HG03196 (cell line): ENCODE measurements around the gene SAMD5.

Experiments used
- ATAC-seq: cut with Tn5 transposase; IDR thresholded peaks from one replicate; pipeline ENCODE4 v1.9.1; 2021; ENCODE audit not compliant: unreplicated experiment

Gene SAMD5

DNA sequence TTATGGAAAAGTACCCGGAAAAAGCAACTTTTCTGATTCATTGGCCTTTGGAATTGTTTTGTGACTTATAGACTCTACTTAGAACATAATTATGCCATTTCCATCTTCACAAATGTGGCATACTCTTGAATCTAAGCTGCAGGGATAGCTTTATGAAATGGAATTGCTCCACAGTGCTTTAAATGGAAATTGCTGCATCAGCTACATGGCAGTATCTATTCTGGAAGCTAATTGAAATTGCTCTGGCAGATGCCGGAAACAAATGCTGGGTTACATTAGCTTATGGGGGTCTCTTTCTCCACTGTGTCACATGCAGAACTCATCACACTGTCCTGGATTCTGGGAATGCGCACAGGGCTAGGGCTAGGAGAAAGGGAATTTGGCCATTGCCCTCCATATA, 108.9 kb downstream of the SAMD5 start:
- ATAC-seq, result no peak

DNA sequence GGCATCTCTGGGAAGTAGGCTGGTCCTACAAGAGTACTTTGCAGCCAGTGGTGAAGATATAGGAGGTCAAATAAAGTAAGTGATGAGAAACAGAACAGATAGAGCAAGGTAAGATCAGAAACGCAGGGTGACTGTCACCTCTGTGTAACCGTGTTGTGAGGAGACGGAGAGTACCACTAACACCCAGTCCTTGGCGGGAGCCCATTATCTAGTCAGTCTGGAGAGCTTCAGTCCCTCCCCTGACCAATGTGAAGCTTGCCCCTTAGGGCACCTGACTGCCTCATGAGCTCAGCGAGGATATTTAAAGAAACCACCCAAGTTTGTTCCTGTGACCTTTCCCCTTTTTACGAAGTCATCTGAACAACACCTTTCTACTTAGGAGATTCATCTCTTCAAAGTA, 110.0 kb downstream of the SAMD5 start:
- no peak for ATAC-seq

DNA sequence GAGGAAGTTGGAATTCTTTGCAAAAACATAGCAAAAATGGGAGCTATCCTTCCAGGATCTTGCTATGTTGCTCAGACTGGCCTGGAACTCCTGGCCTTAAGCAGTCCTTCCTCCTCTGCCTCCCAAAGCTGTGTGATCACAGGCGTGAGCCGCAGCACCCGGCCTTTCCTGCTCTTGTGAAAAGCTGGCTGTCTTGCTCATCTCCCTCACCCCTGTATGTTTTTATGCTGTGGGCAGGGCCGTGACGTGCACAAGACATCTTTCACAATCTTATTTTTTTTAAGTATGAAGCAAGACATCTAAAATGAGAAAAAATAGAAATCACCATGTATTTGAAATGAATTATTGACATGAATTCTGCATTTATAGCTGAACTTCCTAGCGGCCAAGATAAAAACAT, 110.4 kb downstream of the SAMD5 start:
- ATAC-seq, result no peak
